ENCODE data around the gene FAM234A.
"Not testable (repeated sequence)": the region's sequence is repeated elsewhere in the genome, so short reads cannot be mapped to it uniquely, and the experiment has no call there.

The FAM234A gene

DNA sequence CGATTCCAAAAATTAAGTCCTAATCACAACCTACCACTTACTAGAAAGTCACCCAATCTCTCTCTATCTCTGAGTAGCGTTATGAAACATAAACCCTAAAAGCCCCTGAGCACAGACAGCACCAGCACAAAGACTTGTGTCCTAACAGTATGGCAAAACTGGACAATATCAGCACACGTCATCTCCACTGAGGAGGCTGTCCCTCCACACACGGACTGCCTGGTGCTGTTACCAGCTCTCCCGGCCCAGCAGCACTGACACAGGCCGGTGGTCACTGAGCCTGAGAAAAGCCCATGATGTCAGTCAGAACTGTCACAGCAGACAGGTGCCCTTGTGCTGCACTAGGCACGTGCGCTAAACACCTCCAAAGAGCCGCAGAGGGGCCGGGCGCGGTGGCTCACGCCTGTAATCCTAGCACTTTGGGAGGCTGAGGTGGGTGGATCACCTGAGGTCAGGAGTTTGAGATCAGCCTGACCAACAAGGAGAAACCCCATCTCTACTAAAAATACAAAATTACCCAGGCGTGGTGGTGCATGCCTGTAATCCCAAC is 22.9 kb upstream of the FAM234A start:
- H3K4me1 Mint-ChIP-seq, H3K27me3 Mint-ChIP-seq, H3K9me3 Mint-ChIP-seq, H3K27ac Mint-ChIP-seq, DNase-seq, H3K4me3 Mint-ChIP-seq, ATAC-seq: not testable (repeated sequence)
- peaks cover 28% of the 10 kb centered on the region for H3K36me3 Mint-ChIP-seq (ENCODE audit: low read depth)

DNA sequence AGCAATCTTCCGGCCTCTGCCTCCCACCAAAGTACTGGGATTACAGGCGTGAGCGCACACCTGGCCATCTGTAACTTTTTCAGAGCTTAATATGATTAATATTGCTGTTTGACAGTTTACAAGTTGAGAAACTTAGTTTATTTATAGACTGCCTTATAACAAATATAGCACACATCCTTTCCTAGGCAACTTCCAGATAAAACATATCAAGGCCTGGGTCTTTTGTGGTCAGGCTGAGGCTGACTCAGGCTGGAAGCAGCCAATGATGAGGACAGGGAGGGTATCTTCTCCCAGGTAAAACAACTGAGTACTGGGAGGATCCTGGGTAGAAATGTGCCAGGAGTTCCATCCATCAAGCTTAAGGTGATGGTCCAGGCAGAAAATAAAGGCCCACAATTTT is 21.6 kb upstream of the FAM234A start:
- no peak for ATAC-seq
- Mint-ChIP-seq H3K4me3 (no peak overlapping the region), H3K27me3 (no peaks in the 10 kb centered on the region), H3K36me3 (ENCODE audit: low read depth) (peaks cover 28% of the 10 kb centered on the region), H3K27ac (no peak overlapping the region), H3K9me3 (no peaks in the 10 kb centered on the region), H3K4me1 (peaks cover 3% of the 10 kb centered on the region)
- DNase-seq: no peak

DNA sequence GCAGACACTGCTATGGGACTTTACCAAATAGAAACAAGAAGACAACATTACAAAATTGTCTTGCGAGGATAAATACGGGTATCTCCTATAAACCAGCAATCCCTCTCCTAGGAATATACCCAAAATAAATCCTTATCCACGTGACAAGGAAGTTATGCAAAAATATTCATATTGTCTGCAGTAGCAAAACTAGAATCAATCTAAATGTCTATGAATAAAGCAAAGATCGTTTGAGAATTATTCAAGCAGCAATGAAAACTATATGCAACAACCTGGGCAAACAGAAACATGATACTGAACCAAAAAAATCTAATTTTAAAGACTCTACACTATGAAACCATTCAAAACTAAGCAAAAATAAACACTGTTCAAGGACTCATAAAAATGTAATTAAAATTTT is 14.6 kb upstream of the FAM234A start:
- Mint-ChIP-seq H3K4me1 (peaks cover 6% of the 10 kb centered on the region), H3K9me3 (no peaks in the 10 kb centered on the region), H3K4me3 (no peak overlapping the region), H3K27ac (peak overlapping the region; percentile 22), H3K36me3 (ENCODE audit: low read depth) (peaks cover 49% of the 10 kb centered on the region), H3K27me3 (no peaks in the 10 kb centered on the region)
- ATAC-seq (no peak), DNase-seq (no peak)

DNA sequence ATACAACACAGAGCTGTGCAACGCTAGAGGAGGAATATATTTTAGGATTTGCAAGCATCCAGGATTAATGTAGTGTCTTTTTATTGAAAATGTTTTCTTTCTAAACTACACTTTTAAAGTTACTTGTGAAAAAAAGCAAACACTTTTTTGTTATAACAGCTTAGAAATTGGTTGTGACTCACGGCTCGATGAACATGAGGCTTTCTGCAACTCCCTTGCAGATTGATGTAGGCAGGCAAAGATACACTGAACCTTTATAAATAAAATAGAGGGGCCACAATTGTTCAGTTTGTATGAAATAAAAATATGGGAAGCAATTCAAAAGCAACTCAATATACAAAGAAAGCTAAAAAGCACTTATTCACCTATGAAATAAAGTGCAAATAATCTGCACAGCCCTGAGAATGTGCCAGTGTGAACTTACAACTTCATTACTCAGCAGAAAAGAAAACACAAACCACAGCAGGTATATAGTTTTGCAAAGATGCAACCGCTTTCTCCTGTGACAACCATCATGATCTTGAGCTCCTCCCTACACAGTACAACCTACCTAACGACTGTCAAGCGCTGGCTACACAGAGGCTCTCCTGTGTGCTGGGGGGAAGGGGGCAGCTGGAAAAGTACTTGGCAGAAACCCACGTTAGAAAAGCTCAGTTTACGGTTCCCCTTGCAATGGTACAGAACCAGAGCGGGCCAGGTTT is 6.3 kb upstream of the FAM234A start:
- Mint-ChIP-seq H3K27ac (peak overlapping the region; percentile 86), H3K4me1 (peaks cover 34% of the 10 kb centered on the region), H3K36me3 (ENCODE audit: low read depth) (peaks cover 40% of the 10 kb centered on the region), H3K27me3 (no peaks in the 10 kb centered on the region), H3K4me3 (peak overlapping the region; percentile 92), H3K9me3 (no peaks in the 10 kb centered on the region)
- ATAC-seq (peak; percentile 11), DNase-seq (no peak)

DNA sequence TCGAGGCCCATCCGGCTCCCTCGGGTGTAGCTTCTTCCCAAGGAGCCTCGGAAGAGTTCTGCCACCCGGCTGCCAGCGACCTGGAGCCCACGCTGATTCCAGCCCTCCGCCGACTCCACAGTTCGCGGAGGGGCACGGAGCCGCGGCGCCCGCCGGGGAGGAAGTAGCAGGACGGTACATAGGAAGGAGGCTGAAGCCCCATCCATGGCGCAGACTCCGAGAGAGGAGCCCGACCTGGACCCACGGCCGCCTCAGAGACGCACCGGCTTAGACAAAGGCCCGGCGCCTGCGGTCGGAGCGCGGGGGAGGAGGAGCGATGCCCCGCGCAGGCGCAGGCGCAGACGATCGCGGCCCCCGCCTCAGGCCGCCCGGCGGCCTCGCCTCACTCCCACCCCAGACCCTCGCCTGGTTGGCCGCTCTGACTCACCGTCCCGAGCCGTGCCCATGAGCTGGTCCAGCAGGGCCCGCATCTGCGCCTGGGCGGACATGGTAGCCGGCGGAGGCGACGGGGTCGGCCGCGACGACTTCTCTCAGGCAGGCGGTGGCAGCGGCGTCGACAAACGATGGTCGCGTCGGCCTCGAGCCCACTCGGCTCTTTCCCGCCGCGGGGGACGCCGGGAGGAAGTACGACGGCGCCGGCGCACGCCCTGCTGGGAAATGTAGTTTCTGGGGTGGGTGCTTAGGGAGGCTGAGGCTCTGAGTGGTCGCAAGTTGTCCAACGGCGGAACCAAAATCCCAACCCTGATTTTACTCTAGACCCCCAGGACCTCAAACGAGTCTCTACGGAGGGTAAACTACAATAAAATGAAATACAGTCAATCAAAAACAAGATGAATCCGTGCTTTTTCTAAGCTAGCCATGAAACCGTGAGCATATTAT is 5.5 kb upstream of the FAM234A start, which contains the start of gene LUC7L:
TSS of gene LUC7L (minus strand) at position 598 of the 879 bp plus-strand sequence. CDS start at position 488, 110 bp downstream.
- Mint-ChIP-seq H3K27ac (peak within 1 kb of the TSS; percentile 88), H3K9me3 (no peaks in the 10 kb centered on the region), H3K4me1 (peaks cover 37% of the 10 kb centered on the region), H3K4me3 (peak within 1 kb of the TSS; percentile 92), H3K27me3 (no peaks in the 10 kb centered on the region), H3K36me3 (ENCODE audit: low read depth) (peaks cover 33% of the 10 kb centered on the region)
- peak; percentile 91 for DNase-seq
- ATAC-seq: peak; percentile 94

DNA sequence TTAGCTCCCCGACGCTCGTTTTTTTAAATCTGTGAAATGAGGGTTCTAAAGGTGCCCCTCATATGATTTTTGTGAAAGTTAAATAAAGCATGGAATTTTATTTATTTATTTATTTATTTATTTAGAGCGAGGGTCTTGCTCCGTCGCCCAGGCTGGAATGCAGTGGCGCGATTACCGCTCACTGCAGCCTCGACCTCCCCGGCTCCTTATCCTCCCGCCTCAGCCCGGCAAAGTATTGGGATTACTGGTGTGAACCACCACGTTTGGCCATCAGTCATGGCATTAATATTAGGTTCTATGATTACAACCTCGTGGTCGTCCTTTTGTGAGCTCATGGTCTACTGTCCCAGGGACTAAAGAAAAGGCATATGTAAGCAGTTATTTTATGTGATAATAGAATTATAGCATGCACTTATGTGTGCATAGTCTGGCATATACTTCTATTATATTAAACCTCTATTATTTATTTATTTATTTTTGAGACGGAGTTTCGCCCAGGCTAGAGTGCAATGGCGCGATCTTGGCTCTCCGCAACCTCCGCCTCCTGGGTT is 4.8 kb upstream of the FAM234A start:
- peak overlapping the region; percentile 92 for H3K4me3 Mint-ChIP-seq
- ATAC-seq: no peak
- H3K27me3 Mint-ChIP-seq: peaks cover 2% of the 10 kb centered on the region
- H3K27ac Mint-ChIP-seq: peak overlapping the region; percentile 60
- peaks cover 33% of the 10 kb centered on the region for H3K36me3 Mint-ChIP-seq (ENCODE audit: low read depth)
- H3K9me3 Mint-ChIP-seq: no peaks in the 10 kb centered on the region
- no peak for DNase-seq
- peaks cover 40% of the 10 kb centered on the region for H3K4me1 Mint-ChIP-seq

DNA sequence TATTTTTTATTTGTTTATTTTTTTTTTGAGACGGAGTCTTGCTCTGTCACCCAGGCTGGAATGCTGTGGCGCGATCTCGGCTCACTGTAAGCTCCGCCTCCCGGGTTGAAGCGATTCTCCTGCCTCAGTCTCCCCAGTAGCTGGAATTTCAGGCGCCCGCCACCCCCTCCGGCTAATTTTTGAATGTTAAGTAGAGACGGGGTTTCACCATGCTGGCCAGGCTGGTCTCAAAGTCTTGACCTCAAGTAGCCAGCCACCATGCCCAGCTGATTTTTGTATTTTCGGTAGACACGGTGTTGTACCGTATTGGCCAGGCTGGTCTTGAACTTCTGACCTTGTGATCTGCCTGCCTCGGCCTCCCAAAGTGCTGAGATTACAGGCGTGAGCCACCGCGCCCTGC is 4.3 kb upstream of the FAM234A start:
- Mint-ChIP-seq H3K4me1 (peaks cover 44% of the 10 kb centered on the region), H3K36me3 (ENCODE audit: low read depth) (peaks cover 29% of the 10 kb centered on the region)
- DNase-seq, H3K27me3 Mint-ChIP-seq, H3K9me3 Mint-ChIP-seq, ATAC-seq, H3K27ac Mint-ChIP-seq, H3K4me3 Mint-ChIP-seq: not testable (repeated sequence)

DNA sequence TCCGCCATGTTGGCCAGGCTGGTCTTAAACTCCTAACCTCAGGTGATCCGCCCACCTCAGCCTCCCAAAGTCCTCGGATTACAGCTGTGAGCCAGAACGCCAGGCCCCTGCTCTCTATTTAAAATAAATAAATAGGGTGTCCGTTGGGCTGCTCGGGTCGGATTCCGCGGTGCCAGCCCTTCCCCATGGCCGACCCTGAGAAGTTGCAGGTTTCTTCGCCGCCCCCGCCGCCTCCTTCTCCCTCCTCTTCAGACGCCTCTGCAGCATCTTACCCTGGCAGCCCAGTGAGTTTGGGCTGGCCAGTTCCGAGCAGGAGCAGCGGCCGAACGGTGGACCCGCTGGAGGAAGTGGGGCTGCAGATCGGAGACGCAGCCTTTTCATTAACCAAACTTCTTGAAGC is 3.7 kb upstream of the FAM234A start:
- H3K4me1 Mint-ChIP-seq: peaks cover 44% of the 10 kb centered on the region

DNA sequence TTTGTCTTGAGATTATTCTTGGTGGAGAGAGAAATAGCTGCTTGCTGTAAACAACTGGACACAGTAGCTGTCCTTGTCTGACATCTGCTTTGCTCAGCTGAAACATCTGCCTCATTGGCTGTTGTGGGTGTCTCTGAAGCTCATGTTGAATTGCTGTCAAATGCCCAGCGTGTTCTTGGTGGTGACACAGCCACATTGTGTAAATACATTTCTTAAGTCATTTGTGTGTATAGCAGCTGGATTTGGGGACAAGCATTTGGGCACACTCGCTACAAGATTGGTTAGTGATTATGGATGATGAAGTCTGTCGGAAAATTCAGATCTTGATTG is 5.3 kb downstream of the FAM234A start:
- no peak for DNase-seq
- ATAC-seq: no peak
- no peaks in the 10 kb centered on the region for H3K27me3 Mint-ChIP-seq
- H3K4me1 Mint-ChIP-seq: peaks cover 34% of the 10 kb centered on the region
- peaks cover 4% of the 10 kb centered on the region for H3K36me3 Mint-ChIP-seq (ENCODE audit: low read depth)
- H3K27ac Mint-ChIP-seq: peak overlapping the region; percentile 19
- no peak overlapping the region for H3K4me3 Mint-ChIP-seq
- no peaks in the 10 kb centered on the region for H3K9me3 Mint-ChIP-seq

More for the DNA sequence above, 3.7 kb upstream of the FAM234A start:
- H3K27ac Mint-ChIP-seq: no peak overlapping the region
- peaks cover 25% of the 10 kb centered on the region for H3K36me3 Mint-ChIP-seq (ENCODE audit: low read depth)
- H3K4me3 Mint-ChIP-seq: no peak overlapping the region
- no peak for ATAC-seq
- no peak for DNase-seq
- H3K27me3 Mint-ChIP-seq: peaks cover 2% of the 10 kb centered on the region
- no peaks in the 10 kb centered on the region for H3K9me3 Mint-ChIP-seq

DNA sequence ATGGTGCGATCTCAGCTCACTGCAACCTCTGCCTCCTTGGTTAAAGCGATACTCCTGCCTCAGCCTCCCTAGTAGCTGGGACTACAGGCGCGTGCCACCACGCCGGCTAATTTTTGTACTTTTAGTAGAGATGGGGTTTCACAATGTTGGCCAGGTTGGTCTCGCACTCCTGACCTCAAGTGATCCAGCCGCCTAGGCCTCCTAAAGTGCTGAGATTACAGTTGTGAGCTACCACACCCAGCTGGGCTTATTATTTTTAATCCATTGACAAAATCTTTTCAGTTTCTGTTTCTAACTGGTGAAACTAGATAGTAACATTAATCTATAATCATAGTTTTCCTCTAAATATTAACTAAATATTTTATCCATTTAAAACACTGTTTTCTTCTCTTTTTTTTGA is 5.9 kb downstream of the FAM234A start:
- DNase-seq (no peak), ATAC-seq (no peak)
- Mint-ChIP-seq H3K36me3 (ENCODE audit: low read depth) (peaks cover 4% of the 10 kb centered on the region), H3K27ac (no peak overlapping the region), H3K4me1 (peaks cover 28% of the 10 kb centered on the region), H3K9me3 (no peaks in the 10 kb centered on the region), H3K4me3 (no peak overlapping the region), H3K27me3 (no peaks in the 10 kb centered on the region)

DNA sequence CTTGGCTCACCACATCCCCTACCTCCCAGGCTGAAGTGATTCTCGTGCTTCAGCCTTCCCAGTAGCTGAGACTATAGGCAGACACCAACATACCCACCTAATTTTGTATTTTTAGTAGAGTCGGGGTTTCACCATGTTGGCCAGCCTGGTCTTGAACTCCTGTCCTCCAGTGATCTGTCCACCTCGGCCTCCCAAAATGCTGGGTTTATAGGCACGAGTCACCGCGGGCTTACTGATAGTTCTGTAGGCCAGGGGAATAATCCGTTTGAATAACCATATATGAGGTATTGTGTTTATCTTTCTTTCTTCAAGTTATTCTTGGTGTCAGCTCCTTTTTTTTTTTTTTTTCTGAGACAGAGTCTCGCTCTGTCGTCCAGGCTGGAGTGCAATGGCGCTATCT is 7.7 kb downstream of the FAM234A start:
- H3K36me3 Mint-ChIP-seq (ENCODE audit: low read depth): peaks cover under 1% of the 10 kb centered on the region
- H3K4me1 Mint-ChIP-seq: peaks cover 23% of the 10 kb centered on the region
- DNase-seq (no peak), ATAC-seq (no peak)
- H3K27me3 Mint-ChIP-seq: no peaks in the 10 kb centered on the region
- H3K27ac Mint-ChIP-seq: no peak overlapping the region
- H3K9me3 Mint-ChIP-seq: no peaks in the 10 kb centered on the region
- H3K4me3 Mint-ChIP-seq: no peak overlapping the region

DNA sequence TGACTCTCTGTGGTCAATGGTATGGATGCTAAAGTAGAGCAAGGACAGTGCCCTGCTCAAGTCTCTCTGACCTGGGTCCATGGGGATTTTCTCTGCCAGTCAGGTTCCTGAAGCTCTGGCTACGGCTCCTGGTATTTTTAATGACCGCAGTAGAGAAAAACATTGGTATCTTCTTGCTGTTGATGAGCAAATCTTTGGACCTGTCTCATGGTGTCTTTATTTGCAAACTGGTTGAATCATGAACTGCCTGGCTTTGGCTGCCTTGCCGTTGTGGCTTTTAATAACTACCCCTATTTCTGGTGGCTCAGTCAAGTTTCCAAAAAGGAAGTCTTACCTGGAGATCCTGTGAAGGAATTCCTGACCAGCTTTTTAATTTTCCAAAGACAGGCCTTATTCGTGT is 8.7 kb downstream of the FAM234A start:
- peaks cover 19% of the 10 kb centered on the region for H3K4me1 Mint-ChIP-seq
- H3K36me3 Mint-ChIP-seq (ENCODE audit: low read depth): no peaks in the 10 kb centered on the region
- ATAC-seq (no peak), DNase-seq (no peak)
- H3K9me3 Mint-ChIP-seq: no peaks in the 10 kb centered on the region
- no peak overlapping the region for H3K27ac Mint-ChIP-seq
- H3K4me3 Mint-ChIP-seq: no peak overlapping the region
- H3K27me3 Mint-ChIP-seq: no peaks in the 10 kb centered on the region

DNA sequence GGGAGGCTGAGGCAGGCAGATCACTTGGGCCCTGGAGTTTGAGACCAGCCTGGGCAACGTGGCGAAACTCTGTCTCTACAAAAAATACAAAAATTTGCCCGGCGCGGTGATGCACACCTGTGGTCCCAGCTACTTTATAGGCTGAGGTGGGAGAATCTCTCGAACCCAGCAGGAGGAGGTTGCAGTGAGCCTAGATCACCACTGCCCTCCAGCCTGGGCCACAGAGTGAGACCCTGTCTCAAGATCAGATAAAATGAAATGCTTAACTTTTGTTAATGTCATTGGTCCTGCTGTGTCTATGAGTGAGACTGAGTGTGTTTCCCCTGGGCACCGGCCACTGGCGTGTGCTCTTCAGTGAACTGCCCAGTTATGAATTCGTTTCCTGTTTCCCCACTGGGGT is 10.5 kb downstream of the FAM234A start:
- no peaks in the 10 kb centered on the region for H3K9me3 Mint-ChIP-seq
- H3K4me1 Mint-ChIP-seq: peaks cover 14% of the 10 kb centered on the region
- DNase-seq (no peak), ATAC-seq (no peak)
- H3K4me3 Mint-ChIP-seq: no peak overlapping the region
- no peaks in the 10 kb centered on the region for H3K27me3 Mint-ChIP-seq
- H3K36me3 Mint-ChIP-seq (ENCODE audit: low read depth): no peaks in the 10 kb centered on the region
- H3K27ac Mint-ChIP-seq: no peak overlapping the region

DNA sequence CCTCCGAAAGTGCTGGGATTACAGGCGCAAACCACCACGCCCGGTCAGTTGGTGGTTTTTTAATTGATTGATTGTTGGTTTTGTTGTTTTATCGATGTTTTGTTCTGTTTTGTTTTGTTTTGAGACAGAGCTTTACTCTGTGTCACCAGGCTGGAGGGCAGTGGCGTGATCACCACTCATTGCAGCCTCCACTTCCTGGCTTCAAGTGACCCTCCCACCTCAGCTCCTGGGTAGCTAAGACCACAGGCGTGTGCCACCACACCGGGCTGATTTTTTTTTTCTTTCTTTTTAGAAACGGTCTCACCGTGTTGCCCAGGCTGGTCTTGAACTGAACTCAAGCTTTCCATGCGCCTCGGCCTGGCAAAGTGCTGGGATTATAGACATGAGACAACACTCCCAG is 12.4 kb downstream of the FAM234A start:
- ATAC-seq (no peak), DNase-seq (no peak)
- peaks cover 9% of the 10 kb centered on the region for H3K4me1 Mint-ChIP-seq
- H3K36me3 Mint-ChIP-seq (ENCODE audit: low read depth): peaks cover 3% of the 10 kb centered on the region
- H3K27ac Mint-ChIP-seq: no peak overlapping the region
- no peaks in the 10 kb centered on the region for H3K27me3 Mint-ChIP-seq
- H3K4me3 Mint-ChIP-seq: no peak overlapping the region
- no peaks in the 10 kb centered on the region for H3K9me3 Mint-ChIP-seq

DNA sequence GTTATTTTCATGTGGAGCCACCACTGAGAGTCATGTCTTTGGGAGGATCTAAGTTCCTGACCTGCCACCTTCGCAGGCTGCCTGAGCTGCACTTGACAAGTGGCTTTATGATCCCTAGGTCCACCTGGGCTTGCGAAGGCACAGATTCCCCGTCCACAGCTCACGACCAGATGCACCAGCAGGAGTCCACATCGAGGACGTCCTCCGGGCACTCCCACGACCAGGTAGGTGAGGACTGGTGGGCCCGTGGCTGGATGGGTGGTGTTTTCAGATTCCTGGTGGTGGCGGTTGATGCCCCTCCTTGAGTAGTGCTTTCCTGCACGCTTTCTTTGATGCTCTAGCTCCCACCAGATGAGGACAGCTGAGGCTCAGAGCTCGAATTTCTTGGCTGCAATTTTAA is 14.8 kb downstream of the FAM234A start:
- H3K4me1 Mint-ChIP-seq: peaks cover 26% of the 10 kb centered on the region
- H3K27ac Mint-ChIP-seq: no peak overlapping the region
- no peaks in the 10 kb centered on the region for H3K9me3 Mint-ChIP-seq
- DNase-seq (no peak), ATAC-seq (no peak)
- peaks cover 3% of the 10 kb centered on the region for H3K36me3 Mint-ChIP-seq (ENCODE audit: low read depth)
- no peaks in the 10 kb centered on the region for H3K27me3 Mint-ChIP-seq
- H3K4me3 Mint-ChIP-seq: no peak overlapping the region
